ENCODE data around the gene FAM241B.

DNA sequence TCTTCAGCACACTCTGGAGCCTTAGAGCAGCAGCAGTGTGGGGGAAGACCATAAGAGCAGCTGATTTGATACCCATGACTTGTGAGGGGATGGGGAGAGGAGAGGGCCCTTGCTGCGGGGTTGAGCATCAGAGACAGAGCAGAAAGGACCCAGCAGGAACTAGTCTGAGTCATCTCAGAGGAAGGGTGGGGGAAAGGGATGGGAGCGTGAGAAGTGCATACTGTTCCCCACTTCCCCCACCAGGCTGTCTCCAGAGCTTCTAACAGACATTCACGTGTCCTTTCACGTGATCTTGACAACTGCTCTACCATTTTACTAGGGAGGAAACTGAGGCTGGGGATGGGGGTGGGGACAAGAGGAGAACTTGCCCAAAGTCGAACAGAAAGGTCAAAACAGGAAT, 38.7 kb downstream of the FAM241B start:
- TF ChIP-seq, protein P1, sequence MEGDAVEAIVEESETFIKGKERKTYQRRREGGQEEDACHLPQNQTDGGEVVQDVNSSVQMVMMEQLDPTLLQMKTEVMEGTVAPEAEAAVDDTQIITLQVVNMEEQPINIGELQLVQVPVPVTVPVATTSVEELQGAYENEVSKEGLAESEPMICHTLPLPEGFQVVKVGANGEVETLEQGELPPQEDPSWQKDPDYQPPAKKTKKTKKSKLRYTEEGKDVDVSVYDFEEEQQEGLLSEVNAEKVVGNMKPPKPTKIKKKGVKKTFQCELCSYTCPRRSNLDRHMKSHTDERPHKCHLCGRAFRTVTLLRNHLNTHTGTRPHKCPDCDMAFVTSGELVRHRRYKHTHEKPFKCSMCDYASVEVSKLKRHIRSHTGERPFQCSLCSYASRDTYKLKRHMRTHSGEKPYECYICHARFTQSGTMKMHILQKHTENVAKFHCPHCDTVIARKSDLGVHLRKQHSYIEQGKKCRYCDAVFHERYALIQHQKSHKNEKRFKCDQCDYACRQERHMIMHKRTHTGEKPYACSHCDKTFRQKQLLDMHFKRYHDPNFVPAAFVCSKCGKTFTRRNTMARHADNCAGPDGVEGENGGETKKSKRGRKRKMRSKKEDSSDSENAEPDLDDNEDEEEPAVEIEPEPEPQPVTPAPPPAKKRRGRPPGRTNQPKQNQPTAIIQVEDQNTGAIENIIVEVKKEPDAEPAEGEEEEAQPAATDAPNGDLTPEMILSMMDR (IDR thresholded peaks at IDR 0.05 in 2 of 3, conservative IDR thresholded peaks at IDR 0.05 in 1 of 3; ENCODE audit: control insufficient read depth in 2 of 3, extremely low read depth in 1 of 3, insufficient read depth in 1 of 3, low read depth in 3 of 3, low read length in 3 of 3) = no peak
- no peak for TF ChIP-seq RAD21 (IDR thresholded peaks at IDR 0.05; ENCODE audit: insufficient read depth, low read depth, low read length)
- no peak for TF ChIP-seq NBN (IDR thresholded peaks at IDR 0.05)
- TF ChIP-seq NR2C2 (IDR thresholded peaks at IDR 0.05; ENCODE audit: borderline replicate concordance, control insufficient read depth, insufficient read length, low read depth) = no peak
- TF ChIP-seq CREM (IDR thresholded peaks at IDR 0.05; ENCODE audit: low read depth) = no peak
- no peak for TF ChIP-seq POLR2A (IDR thresholded peaks at IDR 0.05; ENCODE audit: low read depth, low read length)
- no peak for TF ChIP-seq SREBF2 (IDR thresholded peaks at IDR 0.05; ENCODE audit: low read length)
- no peak for TF ChIP-seq TARDBP (IDR thresholded peaks at IDR 0.05; ENCODE audit: borderline replicate concordance)
- TF ChIP-seq, protein P2, sequence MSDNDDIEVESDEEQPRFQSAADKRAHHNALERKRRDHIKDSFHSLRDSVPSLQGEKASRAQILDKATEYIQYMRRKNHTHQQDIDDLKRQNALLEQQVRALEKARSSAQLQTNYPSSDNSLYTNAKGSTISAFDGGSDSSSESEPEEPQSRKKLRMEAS (IDR thresholded peaks at IDR 0.05; ENCODE audit: low read depth, low read length) = no peak
- TF ChIP-seq GABPA (IDR thresholded peaks at IDR 0.05; ENCODE audit: low read depth) = no peak

Data from GM12878 (cell line).